ENCODE results near the gene CAMK1G. TPM values are rescaled to one million over a fixed set of nuclear protein-coding genes. Genes with fewer than 3 reads are reported as not detected.

The CAMK1G gene
- total RNA-seq, 4 donors from 2014 or later = 0.23 to 0.34 TPM; not detected in 2

- no peak overlapping the region for H3K27ac ChIP-seq
- H3K36me3 ChIP-seq = peaks cover 11% of the 10 kb centered on the region
- 94% methylated on average over 11 of the region's 11 CpGs for WGBS
- H3K9me3 ChIP-seq = no peaks in the 10 kb centered on the region
- no peak overlapping the region for H3K4me3 ChIP-seq
- no peak for TF ChIP-seq POLR2A (IDR thresholded peaks at IDR 0.05)
- TF ChIP-seq, protein P1, sequence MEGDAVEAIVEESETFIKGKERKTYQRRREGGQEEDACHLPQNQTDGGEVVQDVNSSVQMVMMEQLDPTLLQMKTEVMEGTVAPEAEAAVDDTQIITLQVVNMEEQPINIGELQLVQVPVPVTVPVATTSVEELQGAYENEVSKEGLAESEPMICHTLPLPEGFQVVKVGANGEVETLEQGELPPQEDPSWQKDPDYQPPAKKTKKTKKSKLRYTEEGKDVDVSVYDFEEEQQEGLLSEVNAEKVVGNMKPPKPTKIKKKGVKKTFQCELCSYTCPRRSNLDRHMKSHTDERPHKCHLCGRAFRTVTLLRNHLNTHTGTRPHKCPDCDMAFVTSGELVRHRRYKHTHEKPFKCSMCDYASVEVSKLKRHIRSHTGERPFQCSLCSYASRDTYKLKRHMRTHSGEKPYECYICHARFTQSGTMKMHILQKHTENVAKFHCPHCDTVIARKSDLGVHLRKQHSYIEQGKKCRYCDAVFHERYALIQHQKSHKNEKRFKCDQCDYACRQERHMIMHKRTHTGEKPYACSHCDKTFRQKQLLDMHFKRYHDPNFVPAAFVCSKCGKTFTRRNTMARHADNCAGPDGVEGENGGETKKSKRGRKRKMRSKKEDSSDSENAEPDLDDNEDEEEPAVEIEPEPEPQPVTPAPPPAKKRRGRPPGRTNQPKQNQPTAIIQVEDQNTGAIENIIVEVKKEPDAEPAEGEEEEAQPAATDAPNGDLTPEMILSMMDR (IDR thresholded peaks at IDR 0.05) = no peak
- no peak for TF ChIP-seq EP300 (IDR thresholded peaks at IDR 0.05)
- no peak for TF ChIP-seq POLR2AphosphoS5 (IDR thresholded peaks at IDR 0.05)
- H3K27me3 ChIP-seq = no peaks in the 10 kb centered on the region
- H3K4me1 ChIP-seq = peaks cover 14% of the 10 kb centered on the region
- DNase-seq (ENCODE audit: low spot score in 2 of 2) = no peak
Measured at GRCh38 chr1:209629621-209630382, 46.3 kb downstream of the CAMK1G start.

DNA sequence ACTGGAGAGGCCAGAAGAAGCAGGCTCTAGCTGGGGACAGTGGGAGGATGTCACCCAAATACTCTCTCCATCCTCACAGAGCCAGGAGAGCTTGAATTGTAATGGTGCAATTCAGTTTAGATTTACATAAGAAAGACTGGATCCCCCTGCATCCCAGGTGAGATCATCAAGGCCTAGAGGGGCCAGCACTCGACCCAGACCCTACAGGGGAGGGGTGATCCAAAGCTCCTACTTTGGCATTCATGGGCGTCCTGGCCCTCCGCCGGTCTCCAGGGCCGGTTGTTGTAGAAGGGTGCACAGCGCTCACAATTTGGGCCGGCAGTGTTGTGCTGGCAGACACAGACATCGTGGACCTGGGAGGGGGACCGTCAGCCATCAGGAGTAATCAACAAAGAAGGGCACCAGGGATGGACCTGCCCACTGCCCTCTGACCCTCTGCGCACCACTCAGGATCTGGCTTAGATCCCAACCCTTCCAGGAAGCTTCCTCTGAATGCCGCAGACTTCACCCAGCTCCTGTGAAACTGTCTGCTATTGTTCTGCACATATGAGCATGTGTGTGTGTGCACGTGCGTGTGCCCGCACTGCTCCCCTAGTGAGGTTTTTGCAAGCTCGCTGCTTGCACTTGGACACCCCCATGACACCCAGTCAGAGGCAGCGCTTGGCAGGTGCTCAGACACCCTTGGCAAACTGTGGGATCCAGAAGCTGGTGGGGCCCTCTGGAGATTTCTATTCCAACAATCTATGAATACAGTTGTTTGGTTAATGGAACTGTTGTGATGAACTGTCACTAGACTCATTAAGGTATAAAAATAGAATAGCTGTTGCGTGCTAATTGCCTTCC, 47.1 kb downstream of the CAMK1G start:
- H3K4me1 ChIP-seq = peaks cover 14% of the 10 kb centered on the region
- no peak overlapping the region for H3K27ac ChIP-seq
- no peak for TF ChIP-seq POLR2AphosphoS5 (IDR thresholded peaks at IDR 0.05)
- no peak for TF ChIP-seq EP300 (IDR thresholded peaks at IDR 0.05)
- TF ChIP-seq, protein P1 (IDR thresholded peaks at IDR 0.05) = no peak
- TF ChIP-seq POLR2A (IDR thresholded peaks at IDR 0.05) = no peak
- no peak overlapping the region for H3K4me3 ChIP-seq
- no peak for DNase-seq (ENCODE audit: low spot score in 2 of 2)
- peaks cover 9% of the 10 kb centered on the region for H3K36me3 ChIP-seq
- H3K9me3 ChIP-seq = no peaks in the 10 kb centered on the region
- no peaks in the 10 kb centered on the region for H3K27me3 ChIP-seq
- WGBS = 77% methylated on average over 17 of the region's 17 CpGs

DNA sequence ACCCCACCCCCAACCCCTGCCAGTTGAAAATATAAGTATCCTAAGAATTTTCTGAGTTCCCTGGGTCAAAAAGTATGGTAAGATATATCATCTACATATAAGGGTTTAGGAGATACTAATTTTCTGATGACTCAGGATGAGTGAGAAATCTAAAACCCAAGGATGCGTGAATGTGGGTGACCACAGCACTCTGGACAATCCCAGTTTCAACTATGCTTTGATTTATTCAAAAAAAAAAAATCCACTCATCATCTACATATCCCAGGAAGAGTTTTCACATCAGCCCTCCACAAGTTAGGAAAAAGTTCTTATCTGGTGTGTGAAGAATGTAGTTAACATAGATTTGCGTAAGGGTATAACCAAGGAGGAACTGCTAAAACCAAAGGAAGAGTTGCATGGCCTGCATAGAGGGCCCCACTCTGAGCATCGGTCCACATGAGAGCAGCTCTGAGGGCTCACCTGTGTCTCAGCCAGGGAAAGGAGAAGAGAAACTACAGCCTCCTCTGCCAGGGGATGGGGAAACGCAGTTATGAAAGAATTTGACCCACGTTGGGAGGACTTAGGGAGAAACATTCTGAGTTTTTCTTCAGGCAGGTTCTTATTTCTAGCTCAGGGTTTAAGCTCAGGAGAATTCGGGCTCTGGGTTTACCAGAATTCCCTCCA, 50.0 kb downstream of the CAMK1G start:
- Histone ChIP-seq H3K27ac (no peak overlapping the region), H3K4me1 (no peaks in the 10 kb centered on the region), H3K36me3 (peaks cover 13% of the 10 kb centered on the region), H3K4me3 (no peak overlapping the region), H3K9me3 (no peaks in the 10 kb centered on the region), H3K27me3 (no peaks in the 10 kb centered on the region)
- WGBS = 91% methylated on average over 6 of the region's 6 CpGs
- no peak for DNase-seq (ENCODE audit: low spot score in 2 of 2)
- no peak for TF ChIP-seq POLR2A (IDR thresholded peaks at IDR 0.05)
- TF ChIP-seq, protein P1 (IDR thresholded peaks at IDR 0.05) = no peak
- no peak for TF ChIP-seq EP300 (IDR thresholded peaks at IDR 0.05)
- TF ChIP-seq POLR2AphosphoS5 (IDR thresholded peaks at IDR 0.05) = no peak

- Histone ChIP-seq H3K27ac (no peak overlapping the region), H3K4me3 (no peak overlapping the region), H3K4me1 (no peaks in the 10 kb centered on the region), H3K27me3 (no peaks in the 10 kb centered on the region), H3K9me3 (no peaks in the 10 kb centered on the region), H3K36me3 (peaks cover 13% of the 10 kb centered on the region)
- 80% methylated on average over 20 of the region's 20 CpGs for WGBS
- TF ChIP-seq, protein P1 (IDR thresholded peaks at IDR 0.05) = no peak
- TF ChIP-seq POLR2A (IDR thresholded peaks at IDR 0.05) (no peak), EP300 (IDR thresholded peaks at IDR 0.05) (no peak), POLR2AphosphoS5 (IDR thresholded peaks at IDR 0.05) (no peak)
- DNase-seq (ENCODE audit: low spot score in 2 of 2) = no peak
Measured at GRCh38 chr1:209634005-209634737, 50.7 kb downstream of the CAMK1G start.
